Measurements from ENCODE around the gene MINDY3. TPM values are rescaled to one million over a fixed set of nuclear protein-coding genes. Genes with fewer than 3 reads are reported as not detected.

MINDY3 gene
- total and polyA plus RNA-seq, 2 donors (not counting 1 experiment from before 2014, with no cell fraction given), result 11.6 to 29.3 TPM

GRCh38 chr10:15729890-15730289, 130.4 kb downstream of the MINDY3 start:
- Histone ChIP-seq H3K4me2 (replicated peaks; ENCODE audit: low read depth, low read length, poor library complexity, severe bottlenecking) (no peak overlapping the region), H3K9me3 (ENCODE audit: control extremely low read depth in 1 of 3, control insufficient read depth in 2 of 3, insufficient read depth in 1 of 3, low read length in 2 of 3) (peaks cover 0 to 4% (median 1%) of the 10 kb centered on the region in 3 donors), H4K20me1 (ENCODE audit: control insufficient read depth, insufficient read depth, low read length, poor library complexity, severe bottlenecking) (no peaks in the 10 kb centered on the region), H3K4me3 (ENCODE audit: control extremely low read depth in 1 of 5, extremely low read depth in 1 of 5, insufficient read depth in 1 of 5, low read depth in 2 of 5, low read length in 4 of 5) (no peak overlapping the region), H2AFZ (ENCODE audit: insufficient read depth, low read depth, low read length, poor library complexity, severe bottlenecking) (no peak overlapping the region), H3K79me2 (ENCODE audit: control insufficient read depth, insufficient read depth, low read length) (no peaks in the 10 kb centered on the region), H3K27ac (ENCODE audit: low read length in 2 of 2) (no peak overlapping the region), H3K4me1 (ENCODE audit: control insufficient read depth in 2 of 2, insufficient read depth in 2 of 2, low read length in 2 of 2) (no peaks in the 10 kb centered on the region), H3K36me3 (replicated peaks in 1 of 2; ENCODE audit: control extremely low read depth in 1 of 2, control insufficient read depth in 1 of 2, extremely low read depth in 1 of 2, insufficient read depth in 2 of 2, low read length in 1 of 2) (no peaks in the 10 kb centered on the region), H3K27me3 (replicated peaks in 1 of 4; ENCODE audit: control extremely low read depth in 1 of 4, control insufficient read depth in 3 of 4, insufficient read depth in 4 of 4, low read length in 3 of 4) (no peaks in the 10 kb centered on the region), H3K9ac (ENCODE audit: low read length) (no peak overlapping the region)
- Mint-ChIP-seq H3K9me3 (ENCODE audit: insufficient read depth) (peaks cover 9% of the 10 kb centered on the region), H3K4me1 (no peaks in the 10 kb centered on the region), H3K27ac (no peak overlapping the region), H3K27me3 (peaks cover 8% of the 10 kb centered on the region), H3K4me3 (no peak overlapping the region)
- TF ChIP-seq CTCF (IDR thresholded peaks at IDR 0.05) (no peak), EZH2 (IDR thresholded peaks at IDR 0.05; ENCODE audit: borderline replicate concordance, insufficient read depth, low read depth, low read length, poor library complexity, severe bottlenecking) (no peak)
- intact Hi-C loops (cut with micrococcal nuclease), result no loop called here
- DNase-seq (no peak), ATAC-seq (ENCODE audit: low read depth) (no peak)
- ChIA-PET POLR2A (no interaction called here), CTCF (interaction anchor here (0.7 kb wide), 2 partner anchors 13 to 108 kb away, joined by 3 to 4 read pairs; no protein-coding TSS in a partner anchor)
- 96% methylated on average over 4 of the region's 7 CpGs for WGBS (ENCODE audit: insufficient coverage)

Other genes starting within 250 kb of the MINDY3 start
- gene ITGA8, start 140.6 kb downstream of the MINDY3 start, total RNA-seq, result not detected in 2 replicates
- not detected in 2 replicates for gene ITGA8, start 140.6 kb downstream of the MINDY3 start, polyA plus RNA-seq